NCI-H345 (cell line): ENCODE results near the gene KRTAP20-1.

Experiments used
- DNase-seq: peaks from one replicate; lab custom pipeline; 2025; lab: John Stamatoyannopoulos, UW

Gene KRTAP20-1, protein sequence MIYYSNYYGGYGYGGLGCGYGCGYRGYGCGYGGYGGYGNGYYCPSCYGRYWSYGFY

GRCh38 chr21:30616125-30616524 lies at the start of gene KRTAP20-1:
TSS of gene KRTAP20-1 (plus strand) at chr21:30616425. CDS start at chr21:30616455, 30 bp downstream.
- no peak for DNase-seq

- DNase-seq: no peak
Observed at GRCh38 chr21:30567617-30568016, 48.6 kb upstream of the KRTAP20-1 start.

DNA sequence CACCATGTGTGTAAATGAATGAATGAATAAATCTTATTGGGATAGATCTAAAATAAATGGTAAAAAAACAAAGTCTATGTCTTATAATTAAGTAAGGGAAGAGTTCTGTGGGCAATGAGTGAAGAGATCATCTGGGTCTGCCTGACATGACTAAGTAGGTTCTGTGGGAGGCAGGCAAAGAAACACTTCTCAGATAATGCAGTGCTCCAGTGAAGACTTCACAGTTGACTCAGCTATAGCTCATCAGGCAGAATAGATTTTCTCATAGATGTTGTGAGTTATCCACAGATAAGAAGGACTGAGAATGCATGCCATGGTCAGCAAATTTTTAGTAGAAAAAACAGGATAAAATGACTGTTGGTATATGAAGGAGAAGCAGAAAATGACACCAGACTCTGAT lies 38.5 kb upstream of the KRTAP20-1 start:
- no peak for DNase-seq

GRCh38 chr21:30579346-30579745 lies 36.9 kb upstream of the KRTAP20-1 start:
- DNase-seq: no peak

- no peak for DNase-seq
Observed at GRCh38 chr21:30580132-30580531, 36.1 kb upstream of the KRTAP20-1 start.

DNA sequence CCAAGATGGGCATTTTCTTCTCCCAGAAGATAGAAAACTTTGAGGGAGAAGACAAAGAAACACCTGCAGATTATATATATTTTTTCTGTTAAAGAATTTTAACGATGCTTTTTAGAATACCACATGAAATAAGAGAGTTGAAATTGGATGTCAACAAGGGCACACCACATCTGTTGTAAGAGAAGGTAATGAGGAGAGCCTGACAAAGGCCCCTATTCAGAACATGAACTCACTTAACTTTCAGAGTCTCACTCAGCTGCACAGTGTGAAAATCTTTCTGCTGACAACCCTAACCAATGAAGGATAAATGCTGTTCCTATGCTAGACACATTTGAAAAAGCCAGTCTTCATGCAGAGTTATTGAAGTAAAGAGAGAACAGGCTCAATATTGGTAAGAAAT lies 33.4 kb upstream of the KRTAP20-1 start:
- no peak for DNase-seq

DNA sequence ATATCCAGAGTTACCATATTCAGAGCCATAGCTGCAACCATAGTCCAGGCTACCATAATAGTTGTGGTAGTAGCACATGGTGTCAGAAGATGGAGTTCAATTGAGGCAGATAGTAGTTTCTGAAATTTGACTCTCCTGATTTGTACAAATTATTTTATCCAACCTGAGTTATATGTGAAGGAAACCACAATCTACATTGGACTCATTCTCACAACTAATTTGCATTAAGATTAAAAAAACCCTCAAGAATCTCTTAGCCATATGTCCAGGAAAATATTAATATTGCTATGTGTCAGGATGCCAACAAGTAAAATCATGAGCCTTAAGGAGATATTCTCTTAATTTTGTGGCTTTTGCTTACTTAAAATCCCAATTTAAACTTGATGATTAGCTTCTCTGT lies 25.9 kb upstream of the KRTAP20-1 start, which contains the start of gene KRTAP22-2:
Gene KRTAP22-2 (minus strand): TSS at position 101 of the 400 bp plus-strand sequence.
- no peak for DNase-seq

GRCh38 chr21:30592140-30592539 lies 24.1 kb upstream of the KRTAP20-1 start, which contains the start of gene KRTAP6-3:
TSS of gene KRTAP6-3 (plus strand) at chr21:30592440. CDS start at chr21:30592446, 6 bp downstream.
- DNase-seq: no peak

DNA sequence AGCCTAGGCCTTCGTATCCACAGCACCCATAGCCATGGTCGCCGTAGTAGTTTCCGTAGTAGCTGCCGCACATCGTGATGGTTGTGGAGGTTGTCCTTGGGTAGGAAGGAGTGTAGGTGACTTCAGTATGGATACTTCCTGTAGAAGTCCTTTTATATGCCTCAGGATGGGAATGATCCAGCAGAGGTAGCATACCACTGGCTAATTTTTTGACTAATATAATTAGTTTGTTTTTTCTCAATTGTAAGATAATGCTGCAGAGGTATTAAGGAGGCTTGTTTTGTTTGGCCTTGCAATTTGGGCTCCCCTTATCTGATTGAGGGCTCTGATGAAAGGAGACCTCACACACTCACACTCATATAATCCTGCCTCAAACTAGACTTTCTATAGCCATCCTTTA lies 17.4 kb upstream of the KRTAP20-1 start, which contains the start of gene KRTAP6-2:
Gene KRTAP6-2 (minus strand): TSS at position 101 of the 400 bp plus-strand sequence. CDS start 28 bp downstream, at position 73.
- no peak for DNase-seq

DNA sequence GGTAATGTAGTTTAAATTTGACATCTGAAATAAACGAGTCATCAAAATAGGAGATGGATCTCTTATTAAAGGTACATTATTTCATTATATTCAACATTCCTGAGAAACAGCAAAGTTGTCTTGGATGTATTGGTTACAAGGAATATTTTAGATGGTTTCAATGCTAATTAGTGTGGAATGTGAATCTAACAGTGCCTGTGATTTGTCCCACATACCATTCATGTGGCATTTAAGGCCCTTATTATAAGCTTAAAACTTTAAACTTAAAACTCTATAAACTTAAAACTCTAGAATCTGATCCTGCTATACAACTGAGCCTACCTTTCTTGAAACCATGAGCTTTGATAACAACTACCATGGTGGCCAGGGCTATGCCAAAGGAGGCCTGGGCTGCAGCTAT lies 15.4 kb upstream of the KRTAP20-1 start, which contains the start of gene KRTAP22-1:
Gene KRTAP22-1 (plus strand): TSS at position 301 of the 400 bp plus-strand sequence.
- DNase-seq: no peak

DNA sequence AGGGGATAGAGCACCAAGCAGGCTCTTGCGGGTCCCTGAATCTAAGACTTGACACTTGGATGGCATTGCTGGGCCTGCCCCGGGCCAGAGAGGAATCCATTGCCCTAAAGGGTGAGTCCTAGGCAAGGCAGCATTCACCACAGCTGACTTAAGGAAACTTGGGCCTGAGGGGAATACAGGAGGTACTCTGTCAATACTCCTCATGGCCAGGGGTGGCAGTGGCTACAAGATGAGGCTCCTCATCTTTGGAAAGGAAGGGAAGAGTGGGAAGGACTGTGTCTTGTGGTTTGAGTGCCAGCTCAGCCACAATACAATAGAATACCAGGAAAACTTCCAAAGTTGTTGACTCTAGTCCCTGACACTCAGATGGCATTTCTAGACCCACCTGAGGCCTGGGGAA lies 10.3 kb upstream of the KRTAP20-1 start:
- DNase-seq: no peak

DNA sequence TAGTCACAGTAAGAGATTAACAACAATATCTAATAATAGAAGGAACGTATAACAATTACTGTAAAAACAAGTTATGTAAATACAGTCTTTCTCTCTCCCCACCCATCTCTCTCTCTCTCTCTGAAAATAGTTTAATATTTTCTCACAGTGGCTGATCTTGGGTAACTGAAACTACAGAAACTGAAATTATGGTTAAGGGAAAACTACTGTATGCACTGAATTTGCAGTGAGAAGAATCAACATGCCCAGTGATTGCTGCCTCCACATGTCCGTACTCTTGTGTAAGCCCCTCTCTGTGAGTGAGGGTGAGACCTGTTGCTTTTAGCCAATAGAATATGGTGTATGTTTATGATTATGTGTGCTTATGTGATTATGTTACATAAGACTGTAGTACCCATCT lies 4.1 kb upstream of the KRTAP20-1 start:
- DNase-seq: no peak

GRCh38 chr21:30613836-30614235 lies 2.4 kb upstream of the KRTAP20-1 start, which contains the start of gene KRTAP6-1:
TSS of gene KRTAP6-1 (minus strand) at chr21:30613930. CDS start at chr21:30613904, 26 bp downstream.
- DNase-seq: no peak

GRCh38 chr21:30615199-30615598 lies 1.0 kb upstream of the KRTAP20-1 start:
- DNase-seq: no peak

DNA sequence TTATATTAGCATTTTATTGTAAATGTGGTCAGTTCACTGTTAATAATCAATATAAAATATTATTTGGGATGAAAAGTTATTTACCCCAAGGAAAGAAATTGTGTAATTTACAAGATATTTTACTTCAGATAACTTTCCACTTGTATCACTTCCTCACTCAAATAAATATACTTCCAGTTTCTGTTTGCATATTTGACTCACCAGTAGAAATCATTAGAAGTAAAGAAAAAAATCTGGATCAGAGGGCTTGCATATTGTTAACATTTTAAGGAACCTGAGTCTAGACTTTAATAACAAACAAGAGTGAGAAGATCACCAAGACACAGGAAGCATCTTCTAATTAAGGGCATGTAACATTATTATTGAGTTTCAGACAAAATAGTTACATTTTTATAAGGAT lies 3.9 kb downstream of the KRTAP20-1 start:
- no peak for DNase-seq

- DNase-seq: no peak
Observed at GRCh38 chr21:30620522-30620921, 4.3 kb downstream of the KRTAP20-1 start, which contains the start of gene KRTAP20-4. TSS of gene KRTAP20-4 (plus strand) at chr21:30620627.

DNA sequence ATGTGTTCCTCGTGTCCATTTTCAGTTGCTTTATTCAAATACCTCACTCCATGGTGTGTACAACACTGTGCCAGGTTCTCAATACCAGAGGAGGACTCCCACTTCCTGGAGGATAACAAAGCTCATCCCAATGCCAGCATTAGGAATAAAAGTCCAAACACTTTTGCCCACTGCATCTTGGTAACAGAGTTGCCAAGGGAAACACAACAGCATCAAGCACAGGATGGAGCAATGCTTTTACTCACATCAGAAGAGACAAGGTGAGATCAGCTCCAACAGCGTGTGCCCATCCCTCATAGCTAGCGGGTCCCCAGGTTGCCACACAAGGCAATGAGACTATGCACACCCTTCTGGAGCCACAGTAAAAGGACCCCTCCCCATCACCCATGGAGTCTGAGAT lies 7.1 kb downstream of the KRTAP20-1 start:
- no peak for DNase-seq

DNA sequence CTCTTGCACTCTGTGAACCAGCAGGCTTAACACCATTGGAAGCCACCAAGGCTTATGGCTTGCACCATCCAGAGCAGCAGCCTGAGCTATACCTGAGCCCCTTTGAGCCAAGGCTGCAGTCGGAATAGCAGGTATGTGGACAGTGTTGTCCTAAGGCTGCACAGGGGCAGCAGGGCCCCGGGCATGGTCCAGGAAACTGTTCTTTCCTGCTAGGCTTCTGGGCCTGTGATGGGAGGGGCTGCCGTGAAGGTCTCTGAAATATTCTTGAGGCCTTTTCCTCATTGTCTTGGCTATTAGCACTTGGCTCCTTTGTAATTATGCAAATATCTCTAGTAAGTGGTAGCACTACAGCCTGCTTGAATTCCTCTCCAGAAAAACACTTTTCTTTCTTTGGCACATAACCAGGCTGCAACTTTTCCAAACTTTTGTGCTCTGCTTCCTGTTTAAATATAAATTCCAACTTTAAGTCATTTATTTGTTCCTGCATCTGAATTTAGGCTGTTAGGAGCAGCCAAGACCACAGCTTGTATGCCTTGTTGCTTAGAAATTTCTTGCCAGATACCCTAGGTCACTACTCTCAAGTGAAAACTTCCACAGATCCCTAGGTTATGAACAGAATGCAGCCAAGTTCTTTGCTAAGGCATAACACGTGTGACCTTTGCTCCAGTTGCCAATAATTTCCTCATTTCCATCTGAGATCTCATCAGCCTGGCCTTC lies 9.4 kb downstream of the KRTAP20-1 start:
- no peak for DNase-seq

DNA sequence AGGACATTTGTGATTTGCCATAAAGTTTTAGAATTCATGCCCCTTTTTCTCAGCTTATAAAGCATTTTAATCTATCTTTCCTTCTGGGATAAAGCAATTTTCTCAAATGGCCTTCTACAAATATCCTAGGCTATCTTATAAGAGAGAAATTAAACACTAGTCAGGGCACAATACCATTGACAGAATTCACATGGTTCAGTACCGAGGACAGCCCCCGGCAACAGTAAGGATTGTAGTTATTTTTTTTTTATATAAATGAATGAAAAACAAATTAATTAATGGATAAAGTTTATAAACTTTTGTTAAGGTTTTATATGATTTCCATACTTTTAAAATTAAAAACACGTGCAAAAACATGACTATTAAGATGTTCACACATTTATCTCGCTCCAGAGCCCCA lies 11.9 kb downstream of the KRTAP20-1 start:
- no peak for DNase-seq

DNA sequence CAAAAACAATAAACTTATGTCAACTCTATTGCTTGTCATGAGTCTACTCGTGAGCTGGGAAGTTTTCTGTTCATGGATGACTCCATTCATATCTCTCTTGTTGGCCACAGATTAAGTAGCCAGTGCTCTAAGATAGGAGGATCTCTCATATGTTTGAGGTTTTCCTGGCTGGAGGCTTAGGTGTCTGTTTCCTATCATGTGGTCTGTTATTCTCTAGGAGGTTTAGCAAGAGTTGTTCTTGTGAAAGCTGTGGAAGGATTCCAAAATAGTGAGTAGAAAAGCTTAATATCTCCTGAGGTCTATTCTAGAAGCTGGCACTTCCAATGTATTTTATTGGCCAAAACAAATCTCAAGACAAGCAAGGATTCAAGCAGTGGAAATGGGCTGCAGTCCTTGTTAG lies 13.0 kb downstream of the KRTAP20-1 start:
- DNase-seq: no peak

DNA sequence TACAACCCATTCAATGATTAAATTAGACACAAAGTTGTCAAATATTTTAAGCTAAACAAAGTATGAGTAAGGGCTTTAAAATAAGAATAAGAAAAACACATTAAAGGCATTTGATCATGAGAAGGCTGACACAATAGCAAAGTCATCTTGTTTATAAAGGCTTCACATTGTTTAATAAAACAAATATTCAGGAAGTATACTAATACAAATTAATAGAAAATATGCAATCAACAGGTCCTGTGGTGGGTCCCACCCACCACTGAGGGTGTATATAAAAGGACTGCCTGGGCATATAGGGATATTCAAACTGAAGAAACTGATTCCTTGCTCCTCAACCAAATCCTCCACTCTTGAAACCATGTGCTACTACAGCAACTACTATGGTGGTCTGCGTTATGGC lies 18.7 kb downstream of the KRTAP20-1 start, which contains the start of gene KRTAP20-2:
Gene KRTAP20-2 (plus strand): TSS at position 301 of the 400 bp plus-strand sequence. CDS start 58 bp downstream, at position 359.
- no peak for DNase-seq

GRCh38 chr21:30638686-30639085 lies 22.5 kb downstream of the KRTAP20-1 start:
- DNase-seq: no peak

DNA sequence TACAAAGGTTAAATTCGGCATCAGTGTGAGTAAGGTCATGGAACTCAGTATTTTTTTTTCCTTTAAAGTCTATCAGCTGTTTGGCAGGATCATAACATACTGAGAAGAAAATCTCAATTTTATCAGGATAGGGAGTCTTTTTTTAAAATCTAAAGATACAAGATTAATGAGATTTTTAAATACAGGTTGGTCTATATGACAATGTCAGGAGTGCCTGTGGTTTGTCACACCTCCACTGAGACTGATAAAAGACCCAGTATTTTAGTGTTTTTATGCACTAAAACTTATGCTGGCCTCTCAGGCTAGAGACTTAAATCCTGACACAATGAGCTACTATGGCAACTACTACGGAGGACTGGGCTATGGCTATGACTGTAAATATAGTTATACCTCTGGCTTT lies 26.3 kb downstream of the KRTAP20-1 start, which contains the start of gene KRTAP20-3:
Gene KRTAP20-3 (plus strand): TSS at position 301 of the 400 bp plus-strand sequence.
- no peak for DNase-seq
